SU-DHL-6 (cell line): Measurements from ENCODE around the gene STRA8.

ENCODE experiments used
- H2AFZ ChIP-seq: fragments of 200-600 bp; sonication (generic); 2 replicates; pipeline ENCODE4 v1.6.1; 2014; ENCODE audit warnings: low read depth, mild to moderate bottlenecking, moderate library complexity, mixed read lengths, antibody characterized with exemption, low read length; ENCODE audit not compliant: severe bottlenecking
- H3F3A ChIP-seq: fragments of 200-600 bp; shearing (Covaris generic); 2 replicates; pipeline ENCODE4 v1.6.0; 2016; ENCODE audit warnings: antibody characterized with exemption, mild to moderate bottlenecking; ENCODE audit not compliant: insufficient read depth
- H3K27ac ChIP-seq: fragments of 200-600 bp; sonication (generic); 2 replicates; pipeline ENCODE4 v1.5.1; 2016; ENCODE audit warnings: low read depth, mild to moderate bottlenecking, low read length, moderate library complexity, mixed read lengths
- H3K27me3 ChIP-seq: fragments of 200-600 bp; sonication (generic), shearing (Covaris generic); 2 replicates; pipeline ENCODE4 v1.6.0; 2014; ENCODE audit warnings: mild to moderate bottlenecking, low read length
- H3K36me3 ChIP-seq: fragments of 200-600 bp; sonication (generic); 2 replicates; pipeline ENCODE4 v1.6.1; 2014; ENCODE audit warnings: mild to moderate bottlenecking, low read length, mixed read lengths
- H3K4me2 ChIP-seq: fragments of 300-600, 200-600 bp; shearing (Covaris generic), sonication (generic); 2 replicates; pipeline ENCODE4 v1.6.0; 2014; ENCODE audit warnings: low read length, low read depth, mild to moderate bottlenecking; ENCODE audit not compliant: poor library complexity, severe bottlenecking
- H3K4me3 ChIP-seq: fragments of 200-600 bp; sonication (generic); 2 replicates; pipeline ENCODE4 v1.5.1; 2014; ENCODE audit warnings: antibody characterized with exemption, low read length, mild to moderate bottlenecking, mixed read lengths; ENCODE audit not compliant: insufficient read depth, poor library complexity, severe bottlenecking
- H3K79me2 ChIP-seq: fragments of 200-600 bp; sonication (generic); 2 replicates; pipeline ENCODE4 v1.6.1; 2014; ENCODE audit warnings: mild to moderate bottlenecking, low read length, moderate library complexity; ENCODE audit not compliant: insufficient read depth
- H3K9ac ChIP-seq: fragments of 200-600 bp; sonication (generic); 2 replicates; pipeline ENCODE4 v1.7.0; 2014; ENCODE audit warnings: mild to moderate bottlenecking, low read length
- H3K9me2 ChIP-seq: fragments of 200-600 bp; sonication (generic); replicated peaks from 2 replicates; pipeline ENCODE4 v1.6.1; 2014; ENCODE audit warnings: low read length; ENCODE audit not compliant: insufficient read depth
- H3K9me3 ChIP-seq: fragments of 200-600 bp; sonication (generic); 2 replicates; pipeline ENCODE4 v1.6.1; 2014; ENCODE audit warnings: low read length, mixed read lengths; ENCODE audit not compliant: insufficient read depth
- H4K20me1 ChIP-seq: fragments of 200-600 bp; sonication (generic); 2 replicates; pipeline ENCODE4 v1.6.1; 2014; ENCODE audit warnings: low read depth, mild to moderate bottlenecking, antibody characterized with exemption, low read length, moderate library complexity, mixed read lengths
- EZH2phosphoT487 ChIP-seq: fragments of 200-600 bp; sonication (generic), shearing (Covaris generic); conservative IDR thresholded peaks from 2 replicates; pipeline ENCODE4 v1.6.1; 2018; ENCODE audit warnings: mild to moderate bottlenecking, antibody characterized with exemption, low read length, moderate library complexity, mixed read lengths
- TF ChIP-seq, protein P1 (sequence below): fragments of 200-600 bp; sonication (generic); IDR thresholded peaks from one replicate; pipeline ENCODE4 v1.5.1; 2017; ENCODE audit warnings: antibody characterized with exemption, mild to moderate bottlenecking, low read length, moderate library complexity; ENCODE audit not compliant: insufficient read depth, poor library complexity, severe bottlenecking

STRA8 gene

GRCh38 chr7:135189221-135189662, 44.4 kb upstream of the STRA8 start:
- no peaks in the 10 kb centered on the region for H3K9me2 ChIP-seq
- no peak overlapping the region for H3K4me3 ChIP-seq
- TF ChIP-seq, protein P1, sequence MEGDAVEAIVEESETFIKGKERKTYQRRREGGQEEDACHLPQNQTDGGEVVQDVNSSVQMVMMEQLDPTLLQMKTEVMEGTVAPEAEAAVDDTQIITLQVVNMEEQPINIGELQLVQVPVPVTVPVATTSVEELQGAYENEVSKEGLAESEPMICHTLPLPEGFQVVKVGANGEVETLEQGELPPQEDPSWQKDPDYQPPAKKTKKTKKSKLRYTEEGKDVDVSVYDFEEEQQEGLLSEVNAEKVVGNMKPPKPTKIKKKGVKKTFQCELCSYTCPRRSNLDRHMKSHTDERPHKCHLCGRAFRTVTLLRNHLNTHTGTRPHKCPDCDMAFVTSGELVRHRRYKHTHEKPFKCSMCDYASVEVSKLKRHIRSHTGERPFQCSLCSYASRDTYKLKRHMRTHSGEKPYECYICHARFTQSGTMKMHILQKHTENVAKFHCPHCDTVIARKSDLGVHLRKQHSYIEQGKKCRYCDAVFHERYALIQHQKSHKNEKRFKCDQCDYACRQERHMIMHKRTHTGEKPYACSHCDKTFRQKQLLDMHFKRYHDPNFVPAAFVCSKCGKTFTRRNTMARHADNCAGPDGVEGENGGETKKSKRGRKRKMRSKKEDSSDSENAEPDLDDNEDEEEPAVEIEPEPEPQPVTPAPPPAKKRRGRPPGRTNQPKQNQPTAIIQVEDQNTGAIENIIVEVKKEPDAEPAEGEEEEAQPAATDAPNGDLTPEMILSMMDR = no peak
- no peak for TF ChIP-seq EZH2phosphoT487
- no peaks in the 10 kb centered on the region for H3K9me3 ChIP-seq
- H3K4me2 ChIP-seq = no peak overlapping the region
- no peaks in the 10 kb centered on the region for H3K79me2 ChIP-seq
- H3F3A ChIP-seq = no peaks in the 10 kb centered on the region
- H3K27ac ChIP-seq = no peak overlapping the region
- no peak overlapping the region for H2AFZ ChIP-seq
- no peak overlapping the region for H3K9ac ChIP-seq
- no peaks in the 10 kb centered on the region for H4K20me1 ChIP-seq
- no peaks in the 10 kb centered on the region for H3K36me3 ChIP-seq
- no peaks in the 10 kb centered on the region for H3K27me3 ChIP-seq

DNA sequence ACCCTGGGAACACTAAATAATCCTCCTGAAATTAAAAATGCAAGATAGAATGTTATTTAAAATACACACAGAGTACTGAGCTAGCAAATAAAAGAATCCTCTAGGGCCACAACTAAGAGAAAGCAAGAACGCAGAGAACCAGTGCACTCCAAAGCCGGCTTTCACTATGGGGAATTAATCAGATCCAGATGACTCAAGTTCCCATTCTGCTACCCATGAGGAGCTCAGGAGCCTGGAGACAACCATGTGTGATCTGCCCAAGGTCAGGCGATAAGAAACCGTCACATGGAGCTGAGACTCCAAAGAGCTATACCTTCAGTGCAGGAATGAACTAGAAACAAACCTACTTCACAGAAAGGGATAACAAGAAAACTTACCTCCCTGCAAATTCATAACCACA, 43.7 kb upstream of the STRA8 start:
- no peak overlapping the region for H2AFZ ChIP-seq
- H4K20me1 ChIP-seq = no peaks in the 10 kb centered on the region
- TF ChIP-seq, protein P1 = no peak
- TF ChIP-seq EZH2phosphoT487 = no peak
- H3F3A ChIP-seq = no peaks in the 10 kb centered on the region
- no peak overlapping the region for H3K27ac ChIP-seq
- H3K4me3 ChIP-seq = no peak overlapping the region
- no peak overlapping the region for H3K4me2 ChIP-seq
- no peaks in the 10 kb centered on the region for H3K36me3 ChIP-seq
- no peaks in the 10 kb centered on the region for H3K9me3 ChIP-seq
- no peaks in the 10 kb centered on the region for H3K27me3 ChIP-seq
- no peak overlapping the region for H3K9ac ChIP-seq
- no peaks in the 10 kb centered on the region for H3K79me2 ChIP-seq
- H3K9me2 ChIP-seq = no peaks in the 10 kb centered on the region

DNA sequence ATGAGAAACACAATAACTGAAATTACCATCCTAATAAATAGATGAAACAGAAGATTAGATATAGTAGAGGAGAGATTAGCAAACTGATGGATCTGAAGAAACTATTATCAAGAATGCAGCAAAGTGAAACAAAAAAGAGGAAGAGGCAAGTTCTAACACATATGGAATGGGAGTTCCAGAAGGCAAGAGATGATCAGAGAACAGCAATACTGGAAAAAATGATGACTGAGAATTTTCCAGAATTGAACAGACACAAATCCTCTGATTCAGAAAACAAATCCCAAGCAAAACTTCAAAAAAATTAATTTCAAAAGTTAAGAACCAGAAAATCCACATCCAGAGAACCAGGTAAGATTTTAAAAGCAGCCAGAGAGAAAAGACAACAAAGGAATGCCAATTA, 42.9 kb upstream of the STRA8 start:
- H3K9me2 ChIP-seq = no peaks in the 10 kb centered on the region

GRCh38 chr7:135192914-135193536, 40.6 kb upstream of the STRA8 start:
- Histone ChIP-seq H3K9ac (no peak overlapping the region), H3K9me3 (no peaks in the 10 kb centered on the region), H3K9me2 (no peaks in the 10 kb centered on the region), H2AFZ (no peak overlapping the region), H3K27ac (no peak overlapping the region), H3F3A (no peaks in the 10 kb centered on the region), H3K27me3 (no peaks in the 10 kb centered on the region), H4K20me1 (no peaks in the 10 kb centered on the region), H3K79me2 (no peaks in the 10 kb centered on the region), H3K4me2 (no peak overlapping the region), H3K36me3 (no peaks in the 10 kb centered on the region), H3K4me3 (no peak overlapping the region)
- TF ChIP-seq, protein P1 = no peak

More for the DNA sequence above, 42.9 kb upstream of the STRA8 start:
- Histone ChIP-seq H3K79me2 (no peaks in the 10 kb centered on the region), H3K9ac (no peak overlapping the region), H4K20me1 (no peaks in the 10 kb centered on the region), H3K9me3 (no peaks in the 10 kb centered on the region), H3K27me3 (no peaks in the 10 kb centered on the region), H3K36me3 (no peaks in the 10 kb centered on the region), H3K27ac (no peak overlapping the region), H2AFZ (no peak overlapping the region), H3K4me3 (no peak overlapping the region), H3K4me2 (no peak overlapping the region), H3F3A (no peaks in the 10 kb centered on the region)
- TF ChIP-seq EZH2phosphoT487 = no peak
